BE2C (cell line): ENCODE measurements around the gene VTCN1.

Experiments
- DNase-seq: peaks from one replicate; pipeline ENCODE4 v3.0.0-alpha.2; 2020
- H3K27me3 ChIP-seq: fragments of 250-450 bp; sonication (Bioruptor Pico); 2 replicates; pipeline ENCODE4 v1.5.1; 2020; ENCODE audit warnings: mild to moderate bottlenecking
- H3K36me3 ChIP-seq: fragments of 250-450 bp; sonication (Bioruptor Pico); 2 replicates; pipeline ENCODE4 v1.5.1; 2020; ENCODE audit warnings: mild to moderate bottlenecking
- H3K4me1 ChIP-seq: fragments of 250-450 bp; sonication (Bioruptor Pico); 2 replicates; pipeline ENCODE4 v1.5.1; 2020
- H3K4me3 ChIP-seq: 2 replicates; pipeline ENCODE4 v1.5.1; 2011; ENCODE audit warnings: low read depth, low read length
- H3K9me3 ChIP-seq: fragments of 250-450 bp; sonication (Bioruptor Pico); 2 replicates; pipeline ENCODE4 v1.5.1; 2020
- CTCF ChIP-seq: IDR thresholded peaks from 2 replicates; pipeline ENCODE4 v1.5.1; 2012; ENCODE audit warnings: mild to moderate bottlenecking, low read depth, low read length

Gene VTCN1

DNA sequence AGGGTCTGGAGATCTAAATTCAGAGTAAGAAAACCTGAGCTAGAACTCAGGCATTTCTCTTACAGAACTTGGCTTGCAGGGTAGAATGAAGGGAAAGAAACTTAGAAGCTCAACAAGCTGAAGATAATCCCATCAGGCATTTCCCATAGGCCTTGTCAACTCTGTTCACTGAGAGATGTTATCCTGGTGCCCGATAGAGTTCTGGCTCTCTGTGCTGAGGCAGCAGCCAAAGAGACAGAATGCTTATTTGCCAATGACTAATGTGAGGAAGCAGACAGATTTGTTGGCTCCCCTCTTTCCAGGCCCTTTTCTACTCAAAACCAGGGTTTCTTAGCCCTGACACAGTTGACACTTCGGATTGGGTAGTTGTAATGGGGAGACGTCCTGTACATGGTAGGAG lies 66.9 kb downstream of the VTCN1 start:
- Histone ChIP-seq H3K27me3 (peaks cover 3% of the 10 kb centered on the region; the same call in 1 of the 2 replicates), H3K4me1 (peaks cover 14% of the 10 kb centered on the region), H3K4me3 (no peak overlapping the region), H3K36me3 (no peaks in the 10 kb centered on the region), H3K9me3 (no peaks in the 10 kb centered on the region)
- no peak for TF ChIP-seq CTCF
- DNase-seq = no peak

GRCh38 chr1:117143172-117143571 lies 67.6 kb downstream of the VTCN1 start:
- TF ChIP-seq CTCF = no peak
- no peaks in the 10 kb centered on the region for H3K9me3 ChIP-seq
- no peak overlapping the region for H3K4me3 ChIP-seq
- DNase-seq = no peak
- H3K4me1 ChIP-seq = peaks cover 14% of the 10 kb centered on the region
- no peaks in the 10 kb centered on the region for H3K36me3 ChIP-seq
- peaks cover 3% of the 10 kb centered on the region; the same call in 1 of the 2 replicates for H3K27me3 ChIP-seq

DNA sequence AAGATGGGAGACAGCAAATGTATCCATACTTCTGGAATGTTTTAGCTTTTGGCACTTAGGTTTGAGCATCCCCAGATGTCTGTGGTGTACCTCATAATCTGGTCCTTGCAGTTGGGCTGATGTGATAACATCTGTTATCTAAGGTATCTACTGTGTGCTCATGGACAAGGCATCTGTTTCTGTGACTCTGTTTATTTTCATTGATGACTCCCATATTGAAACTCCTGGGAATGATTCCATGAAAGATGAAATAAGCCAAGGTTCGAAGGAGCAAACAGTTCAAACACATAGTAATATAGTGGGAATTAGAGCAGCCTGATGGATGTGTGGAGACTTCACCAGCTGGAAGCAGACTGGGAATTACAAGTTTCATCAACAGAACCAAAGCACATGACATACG lies 68.5 kb downstream of the VTCN1 start:
- DNase-seq = no peak
- no peak for TF ChIP-seq CTCF

GRCh38 chr1:117138561-117138960 lies 72.2 kb downstream of the VTCN1 start:
- H3K4me3 ChIP-seq = no peak overlapping the region
- DNase-seq = no peak
- H3K36me3 ChIP-seq = no peaks in the 10 kb centered on the region
- H3K27me3 ChIP-seq = no peaks in the 10 kb centered on the region
- no peaks in the 10 kb centered on the region for H3K9me3 ChIP-seq
- peaks cover 12% of the 10 kb centered on the region for H3K4me1 ChIP-seq
- no peak for TF ChIP-seq CTCF

More for the DNA sequence above, 68.5 kb downstream of the VTCN1 start:
- H3K4me1 ChIP-seq = peaks cover 14% of the 10 kb centered on the region
- no peak overlapping the region for H3K4me3 ChIP-seq
- H3K27me3 ChIP-seq = peaks cover 3% of the 10 kb centered on the region; the same call in 1 of the 2 replicates
- H3K36me3 ChIP-seq = no peaks in the 10 kb centered on the region
- H3K9me3 ChIP-seq = no peaks in the 10 kb centered on the region

- Histone ChIP-seq H3K27me3 (no peaks in the 10 kb centered on the region), H3K4me3 (no peak overlapping the region), H3K36me3 (no peaks in the 10 kb centered on the region), H3K9me3 (no peaks in the 10 kb centered on the region), H3K4me1 (peaks cover 11% of the 10 kb centered on the region)
- TF ChIP-seq CTCF = no peak
- DNase-seq = no peak
Measured at GRCh38 chr1:117138106-117138505, 72.6 kb downstream of the VTCN1 start.

DNA sequence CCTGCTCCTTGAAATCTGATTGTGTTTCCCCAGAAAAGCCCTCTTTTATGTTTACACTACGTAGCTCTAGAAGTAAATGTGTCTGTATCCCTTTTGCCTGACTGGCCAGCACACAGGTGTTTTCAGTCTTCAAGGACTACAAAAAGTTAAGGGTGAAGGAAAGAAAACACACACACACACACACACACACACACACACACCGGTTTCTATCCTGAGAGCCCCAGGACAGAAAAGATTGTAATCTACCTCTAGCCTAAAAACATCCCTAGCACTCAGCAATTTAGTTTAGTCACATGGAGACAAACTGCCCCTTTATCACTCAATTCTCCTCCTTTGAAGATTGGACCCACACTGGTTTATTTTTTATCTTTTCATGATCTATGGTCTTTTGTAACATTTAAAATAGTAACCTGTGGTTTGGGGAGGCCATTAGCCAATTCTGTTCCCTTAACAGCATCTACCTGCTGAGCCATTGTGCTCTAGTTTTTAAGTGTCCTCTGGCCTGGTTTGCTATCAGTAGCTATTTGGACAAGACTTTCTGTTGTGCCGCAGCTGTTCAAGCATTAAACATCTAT lies 73.4 kb downstream of the VTCN1 start:
- Histone ChIP-seq H3K9me3 (no peaks in the 10 kb centered on the region), H3K27me3 (no peaks in the 10 kb centered on the region), H3K4me3 (no peak overlapping the region), H3K36me3 (no peaks in the 10 kb centered on the region), H3K4me1 (peaks cover 8% of the 10 kb centered on the region)
- DNase-seq = no peak
- no peak for TF ChIP-seq CTCF
